HepG2 (cell line): ENCODE results near the gene PKD2L1. TPM values are rescaled to one million over a fixed set of nuclear protein-coding genes. Genes with fewer than 3 reads are reported as not detected.
A peak's percentile ranks its signal among the peaks of the same experiment; 100 is the strongest.

Experiments
- ARNT2 ChIP-seq: sonication (generic); formaldehyde crosslinking; IDR thresholded peaks from 2 replicates; pipeline ENCODE4 v1.8.0; 2022; ENCODE audit warnings: mild to moderate bottlenecking, low read depth, missing genetic modification reagents, moderate library complexity
- BRD4 ChIP-seq: sonication (generic); formaldehyde crosslinking; IDR thresholded peaks from 2 replicates; pipeline ENCODE4 v1.4.0; 2020; ENCODE audit warnings: missing genetic modification reagents
- CENPX ChIP-seq: sonication (generic); formaldehyde crosslinking; IDR thresholded peaks from 2 replicates; pipeline ENCODE4 v1.9.0; 2021; ENCODE audit warnings: mild to moderate bottlenecking, missing genetic modification reagents, moderate library complexity
- CHD4 ChIP-seq: fragments of 200-600 bp; sonication (generic); IDR thresholded peaks from 2 replicates; pipeline ENCODE4 v1.7.0; 2017; ENCODE audit warnings: mild to moderate bottlenecking, low read length, borderline replicate concordance
- DMAP1 ChIP-seq: IDR thresholded peaks from 2 replicates; pipeline ENCODE4 v1.6.1; 2016
- FOXO1 ChIP-seq: sonication (generic); formaldehyde crosslinking; IDR thresholded peaks from 2 replicates; pipeline ENCODE4 v1.4.0; 2020; ENCODE audit warnings: missing genetic modification reagents
- KDM3A ChIP-seq: IDR thresholded peaks from 2 replicates; pipeline ENCODE4 v1.6.1; 2018; ENCODE audit warnings: low read depth, missing compliant biosample characterization
- KLF11 ChIP-seq: IDR thresholded peaks from 2 replicates; pipeline ENCODE4 v1.6.1; 2016; ENCODE audit warnings: missing compliant biosample characterization
- MAFF ChIP-seq: IDR thresholded peaks from 2 replicates; pipeline ENCODE4 v1.6.1; 2011; ENCODE audit warnings: low read depth, low read length, improper control_type of control experiment
- MEIS2 ChIP-seq: sonication (generic); formaldehyde crosslinking; IDR thresholded peaks from 2 replicates; pipeline ENCODE4 v1.9.0; 2021; ENCODE audit warnings: mild to moderate bottlenecking, missing genetic modification reagents
- PHF20 ChIP-seq: sonication (generic); formaldehyde crosslinking; IDR thresholded peaks from 2 replicates; pipeline ENCODE4 v1.5.0; 2020; ENCODE audit warnings: mild to moderate bottlenecking, missing genetic modification reagents
- RFX5 ChIP-seq: IDR thresholded peaks from 2 replicates; pipeline ENCODE4 v1.6.1; 2011; ENCODE audit warnings: low read depth, low read length, improper control_type of control experiment
- SIX4 ChIP-seq: sonication (generic); formaldehyde crosslinking; IDR thresholded peaks from 2 replicates; pipeline ENCODE4 v1.4.0; 2020; ENCODE audit warnings: missing genetic modification reagents
- SPEN ChIP-seq: sonication (generic); formaldehyde crosslinking; IDR thresholded peaks from 2 replicates; pipeline ENCODE4 v1.5.1; 2020; ENCODE audit warnings: low read depth, mild to moderate bottlenecking, missing genetic modification reagents
- TBP ChIP-seq: sonication (generic); formaldehyde crosslinking; IDR thresholded peaks from 2 replicates; pipeline ENCODE4 v1.5.0; 2020; ENCODE audit warnings: missing genetic modification reagents
- ZBTB7A ChIP-seq: sonication (generic); formaldehyde crosslinking; IDR thresholded peaks from 2 replicates; pipeline ENCODE4 v1.8.0; 2022; ENCODE audit warnings: mild to moderate bottlenecking, missing genetic modification reagents
- ZFX ChIP-seq: sonication (generic); formaldehyde crosslinking; IDR thresholded peaks from 2 replicates; pipeline ENCODE4 v1.4.0; 2020; ENCODE audit warnings: mild to moderate bottlenecking, low read depth, missing genetic modification reagents, moderate library complexity
- ZNF205 ChIP-seq: IDR thresholded peaks from 2 replicates; pipeline ENCODE4 v1.6.1; 2018; ENCODE audit warnings: missing biosample characterization, missing genetic modification reagents
- ZNF354B ChIP-seq: sonication (generic); formaldehyde crosslinking; IDR thresholded peaks from 2 replicates; pipeline ENCODE4 v1.8.0; 2022; ENCODE audit warnings: mild to moderate bottlenecking, missing genetic modification reagents
- ZNF7 ChIP-seq: IDR thresholded peaks from 2 replicates; pipeline ENCODE4 v1.6.1; 2016; ENCODE audit warnings: missing biosample characterization, missing genetic modification reagents
- ZNF781 ChIP-seq: sonication (generic); formaldehyde crosslinking; IDR thresholded peaks from 2 replicates; pipeline ENCODE4 v1.5.1; 2020; ENCODE audit warnings: borderline replicate concordance, mild to moderate bottlenecking, missing genetic modification reagents; ENCODE audit errors: not compliant biosample characterization
- ZSCAN9 ChIP-seq: IDR thresholded peaks from 2 replicates; pipeline ENCODE4 v1.6.1; 2016; ENCODE audit warnings: borderline replicate concordance
- polyA plus RNA-seq, 8 experiments: library from polyadenylated mRNA; depleted of rRNA in 3 of 8; stranded (reverse) in 7 of 8; unstranded in 1 of 8; fragments of >200 nt; fragmentation: Illumina TruSeq in 4 of 8; extraction: Trizol in 4 of 8; gene quantifications; 2 replicates each; pipeline versions ENCODE4 v1.2.1 to v1.2.3, GENCODE V29; 2011 to 2016; ENCODE audit warnings: low read depth in 4 of 8, missing spikeins in 1 of 8, mixed read lengths in 1 of 8; ENCODE audit not compliant: insufficient read depth in 1 of 8
- total RNA-seq, 5 experiments: library from RNA; depleted of rRNA; stranded (reverse); fragments of >200 nt; fragmentation: Illumina TruSeq; extraction: Trizol; gene quantifications; 2 replicates each; pipeline ENCODE4 v1.2.3, GENCODE V29; 2016; ENCODE audit warnings: low read depth in 1 of 5
- TF ChIP-seq, protein P1 (sequence below): sonication (generic); formaldehyde crosslinking; conservative IDR thresholded peaks from 2 replicates; pipeline ENCODE4 v1.5.0; 2020; ENCODE audit warnings: missing genetic modification reagents
- TF ChIP-seq, protein P2 (sequence below): sonication (generic); formaldehyde crosslinking; IDR thresholded peaks from 2 replicates; pipeline ENCODE4 v1.4.0; 2020; ENCODE audit warnings: low read depth, missing genetic modification reagents
- TF ChIP-seq, protein P3 (sequence below): IDR thresholded peaks from 2 replicates; pipeline ENCODE4 v1.6.1; 2016

Gene PKD2L1
- total and polyA plus RNA-seq, 2 of the 13 experiments (the other 11 are each of a cell fraction or from before 2014, with no cell fraction given): 0.07 to 0.15 TPM

DNA sequence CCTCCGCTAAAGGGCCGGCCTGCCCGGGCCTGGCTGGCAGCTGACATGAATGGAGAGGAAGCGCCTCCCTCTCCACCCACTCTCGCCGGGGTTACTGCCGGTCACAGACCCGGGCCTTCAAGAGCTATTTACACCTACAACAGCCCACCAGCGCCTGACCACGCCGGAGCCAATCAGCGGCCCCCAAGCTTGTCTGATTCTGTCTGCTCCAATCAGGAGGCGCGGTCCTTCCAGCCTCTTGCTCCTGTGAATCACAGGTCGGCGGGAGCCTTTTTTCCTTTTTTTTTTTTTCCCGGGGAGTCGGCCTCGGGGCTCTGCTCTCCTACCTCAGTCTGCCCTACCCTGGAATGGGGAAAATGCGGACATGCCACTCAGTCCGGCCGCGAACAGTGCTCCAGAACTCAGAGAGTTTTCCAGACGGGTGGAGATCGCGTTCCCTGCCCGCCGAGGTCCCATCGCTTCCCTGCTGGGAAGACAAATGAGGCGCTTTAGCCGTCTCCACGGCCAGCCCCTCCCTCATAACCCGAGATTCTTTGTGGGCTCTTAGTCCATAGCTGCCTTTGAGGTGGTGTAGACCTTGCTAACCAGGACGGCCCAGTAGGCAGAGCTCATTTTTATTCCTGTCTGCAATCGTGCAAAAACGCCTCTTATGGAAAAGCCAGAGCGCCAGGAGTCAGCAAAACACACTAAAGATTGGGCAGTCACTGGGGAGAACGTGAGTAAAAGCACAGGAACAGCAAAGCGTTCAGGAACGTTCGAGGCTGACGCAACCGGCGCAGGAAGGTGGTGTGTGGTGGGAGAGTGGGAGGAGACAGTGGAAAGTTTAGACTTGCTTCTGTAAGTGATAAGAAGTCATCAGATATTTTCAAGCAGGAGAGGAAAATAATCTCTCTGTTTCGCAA lies 43.5 kb upstream of the PKD2L1 start (continued):
- TF ChIP-seq ZSCAN9 (CRISPR knock-in tag): peak; percentile 74; the same call in 1 of the 2 replicates
- no peak; the same call in 1 of the 2 replicates for TF ChIP-seq MEIS2
- TF ChIP-seq FOXO1 (CRISPR knock-in tag): peak; percentile 77
- TF ChIP-seq, protein P1, sequence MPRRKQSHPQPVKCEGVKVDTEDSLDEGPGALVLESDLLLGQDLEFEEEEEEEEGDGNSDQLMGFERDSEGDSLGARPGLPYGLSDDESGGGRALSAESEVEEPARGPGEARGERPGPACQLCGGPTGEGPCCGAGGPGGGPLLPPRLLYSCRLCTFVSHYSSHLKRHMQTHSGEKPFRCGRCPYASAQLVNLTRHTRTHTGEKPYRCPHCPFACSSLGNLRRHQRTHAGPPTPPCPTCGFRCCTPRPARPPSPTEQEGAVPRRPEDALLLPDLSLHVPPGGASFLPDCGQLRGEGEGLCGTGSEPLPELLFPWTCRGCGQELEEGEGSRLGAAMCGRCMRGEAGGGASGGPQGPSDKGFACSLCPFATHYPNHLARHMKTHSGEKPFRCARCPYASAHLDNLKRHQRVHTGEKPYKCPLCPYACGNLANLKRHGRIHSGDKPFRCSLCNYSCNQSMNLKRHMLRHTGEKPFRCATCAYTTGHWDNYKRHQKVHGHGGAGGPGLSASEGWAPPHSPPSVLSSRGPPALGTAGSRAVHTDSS (CRISPR knock-in tag): no peak
- peak; percentile 47; the same call in 1 of the 2 replicates for TF ChIP-seq ARNT2 (CRISPR knock-in tag)
- TF ChIP-seq PHF20 (CRISPR knock-in tag): peak; percentile 32; the same call in 1 of the 2 replicates
- peak; percentile 52; the same call in 1 of the 2 replicates for TF ChIP-seq RFX5
- peak; percentile 53; the same call in 1 of the 2 replicates for TF ChIP-seq ZBTB7A
- no peak for TF ChIP-seq ZNF354B (CRISPR knock-in tag)
- TF ChIP-seq ZNF781 (CRISPR knock-in tag): peak; percentile 30
- TF ChIP-seq, protein P2, sequence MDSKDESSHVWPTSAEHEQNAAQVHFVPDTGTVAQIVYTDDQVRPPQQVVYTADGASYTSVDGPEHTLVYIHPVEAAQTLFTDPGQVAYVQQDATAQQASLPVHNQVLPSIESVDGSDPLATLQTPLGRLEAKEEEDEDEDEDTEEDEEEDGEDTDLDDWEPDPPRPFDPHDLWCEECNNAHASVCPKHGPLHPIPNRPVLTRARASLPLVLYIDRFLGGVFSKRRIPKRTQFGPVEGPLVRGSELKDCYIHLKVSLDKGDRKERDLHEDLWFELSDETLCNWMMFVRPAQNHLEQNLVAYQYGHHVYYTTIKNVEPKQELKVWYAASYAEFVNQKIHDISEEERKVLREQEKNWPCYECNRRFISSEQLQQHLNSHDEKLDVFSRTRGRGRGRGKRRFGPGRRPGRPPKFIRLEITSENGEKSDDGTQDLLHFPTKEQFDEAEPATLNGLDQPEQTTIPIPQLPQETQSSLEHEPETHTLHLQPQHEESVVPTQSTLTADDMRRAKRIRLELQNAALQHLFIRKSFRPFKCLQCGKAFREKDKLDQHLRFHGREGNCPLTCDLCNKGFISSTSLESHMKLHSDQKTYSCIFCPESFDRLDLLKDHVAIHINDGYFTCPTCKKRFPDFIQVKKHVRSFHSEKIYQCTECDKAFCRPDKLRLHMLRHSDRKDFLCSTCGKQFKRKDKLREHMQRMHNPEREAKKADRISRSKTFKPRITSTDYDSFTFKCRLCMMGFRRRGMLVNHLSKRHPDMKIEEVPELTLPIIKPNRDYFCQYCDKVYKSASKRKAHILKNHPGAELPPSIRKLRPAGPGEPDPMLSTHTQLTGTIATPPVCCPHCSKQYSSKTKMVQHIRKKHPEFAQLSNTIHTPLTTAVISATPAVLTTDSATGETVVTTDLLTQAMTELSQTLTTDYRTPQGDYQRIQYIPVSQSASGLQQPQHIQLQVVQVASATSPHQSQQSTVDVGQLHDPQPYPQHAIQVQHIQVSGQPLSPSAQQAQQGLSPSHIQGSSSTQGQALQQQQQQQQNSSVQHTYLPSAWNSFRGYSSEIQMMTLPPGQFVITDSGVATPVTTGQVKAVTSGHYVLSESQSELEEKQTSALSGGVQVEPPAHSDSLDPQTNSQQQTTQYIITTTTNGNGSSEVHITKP (CRISPR knock-in tag): peak; percentile 15; the same call in 1 of the 2 replicates
- peak; percentile 84 for TF ChIP-seq DMAP1
- 0 out of 2 replicates have a peak, but pooled peaks have one; percentile 3 for TF ChIP-seq MAFF
- no peak for TF ChIP-seq TBP (CRISPR knock-in tag)
- peak; percentile 89 for TF ChIP-seq CHD4
- TF ChIP-seq KDM3A (CRISPR knock-in tag): no peak
- TF ChIP-seq, protein P3, sequence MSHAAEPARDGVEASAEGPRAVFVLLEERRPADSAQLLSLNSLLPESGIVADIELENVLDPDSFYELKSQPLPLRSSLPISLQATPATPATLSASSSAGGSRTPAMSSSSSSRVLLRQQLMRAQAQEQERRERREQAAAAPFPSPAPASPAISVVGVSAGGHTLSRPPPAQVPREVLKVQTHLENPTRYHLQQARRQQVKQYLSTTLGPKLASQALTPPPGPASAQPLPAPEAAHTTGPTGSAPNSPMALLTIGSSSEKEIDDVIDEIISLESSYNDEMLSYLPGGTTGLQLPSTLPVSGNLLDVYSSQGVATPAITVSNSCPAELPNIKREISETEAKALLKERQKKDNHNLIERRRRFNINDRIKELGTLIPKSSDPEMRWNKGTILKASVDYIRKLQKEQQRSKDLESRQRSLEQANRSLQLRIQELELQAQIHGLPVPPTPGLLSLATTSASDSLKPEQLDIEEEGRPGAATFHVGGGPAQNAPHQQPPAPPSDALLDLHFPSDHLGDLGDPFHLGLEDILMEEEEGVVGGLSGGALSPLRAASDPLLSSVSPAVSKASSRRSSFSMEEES (CRISPR knock-in tag): peak; percentile 71; the same call in 1 of the 2 replicates
- TF ChIP-seq KLF11 (CRISPR knock-in tag): peak; percentile 89; the same call in 1 of the 2 replicates
- TF ChIP-seq ZNF7 (CRISPR knock-in tag): no peak
- peak; percentile 24 for TF ChIP-seq BRD4 (CRISPR knock-in tag)
- TF ChIP-seq ZFX (CRISPR knock-in tag): peak; percentile 87
- no peak; the same call in none of the 2 replicates for TF ChIP-seq ZNF205 (CRISPR knock-in tag)
- TF ChIP-seq SPEN (CRISPR knock-in tag): peak; percentile 62; the same call in 1 of the 2 replicates
- no peak for TF ChIP-seq CENPX (CRISPR knock-in tag)
- no peak for TF ChIP-seq SIX4 (CRISPR knock-in tag)
